Fibroblast of skin of left quadriceps (primary cell): ENCODE data around the gene ATP2A3.

ENCODE experiments used
- DNase-seq, 2 experiments: peaks; one replicate each; pipeline ENCODE4 v3.0.0-alpha.2; 2013; ENCODE audit warnings: low read depth in 2 of 2

ATP2A3 gene

DNA sequence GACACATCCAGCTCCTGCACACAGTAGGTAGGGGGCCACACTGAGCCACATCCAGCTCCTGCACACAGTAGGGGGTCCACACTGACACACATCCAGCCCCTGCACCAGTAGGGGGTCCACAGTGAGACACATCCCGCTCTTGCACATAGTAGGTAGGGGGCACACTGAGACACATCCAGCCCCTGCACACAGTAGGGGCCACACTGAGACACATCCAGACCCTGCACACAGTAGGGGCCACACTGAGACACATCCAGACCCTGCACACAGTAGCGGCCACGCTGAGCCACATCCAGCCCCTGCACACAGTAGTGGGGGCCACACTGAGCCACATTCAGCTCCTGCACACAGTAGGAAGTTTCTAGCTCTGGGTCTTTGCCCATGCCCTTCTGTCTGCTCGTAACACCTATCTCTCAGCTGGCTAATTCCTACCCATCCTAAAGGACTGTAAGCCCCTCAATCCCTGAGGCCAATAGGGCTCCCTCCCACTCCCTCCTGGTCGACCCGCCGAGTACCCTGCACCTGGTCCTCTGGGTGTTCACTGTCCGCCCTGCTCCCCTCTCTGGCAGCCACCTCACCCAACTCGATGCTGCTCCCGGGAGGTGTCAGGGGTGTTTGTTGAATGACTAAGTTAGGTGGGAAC, 9.4 kb upstream of the ATP2A3 start:
- DNase-seq: no peak

DNA sequence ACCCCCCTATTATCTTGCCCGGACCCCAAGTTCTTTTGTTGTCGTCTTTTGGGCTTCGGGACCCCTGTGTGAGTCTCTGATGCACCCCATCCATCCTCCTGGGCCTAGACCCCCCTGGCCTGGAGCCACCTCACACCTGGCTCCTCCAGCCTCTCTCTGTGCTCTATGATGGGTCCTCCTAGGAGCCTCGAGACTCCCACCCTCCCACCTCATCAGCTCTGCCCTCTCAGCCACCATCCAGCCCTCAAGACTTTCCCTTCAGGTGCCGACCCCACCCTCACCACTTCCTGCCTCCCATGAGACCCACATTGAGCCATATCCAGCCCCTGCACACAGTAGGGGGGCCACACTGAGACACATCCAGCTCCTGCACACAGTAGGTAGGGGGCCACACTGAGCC, 8.7 kb upstream of the ATP2A3 start:
- DNase-seq: no peak

DNA sequence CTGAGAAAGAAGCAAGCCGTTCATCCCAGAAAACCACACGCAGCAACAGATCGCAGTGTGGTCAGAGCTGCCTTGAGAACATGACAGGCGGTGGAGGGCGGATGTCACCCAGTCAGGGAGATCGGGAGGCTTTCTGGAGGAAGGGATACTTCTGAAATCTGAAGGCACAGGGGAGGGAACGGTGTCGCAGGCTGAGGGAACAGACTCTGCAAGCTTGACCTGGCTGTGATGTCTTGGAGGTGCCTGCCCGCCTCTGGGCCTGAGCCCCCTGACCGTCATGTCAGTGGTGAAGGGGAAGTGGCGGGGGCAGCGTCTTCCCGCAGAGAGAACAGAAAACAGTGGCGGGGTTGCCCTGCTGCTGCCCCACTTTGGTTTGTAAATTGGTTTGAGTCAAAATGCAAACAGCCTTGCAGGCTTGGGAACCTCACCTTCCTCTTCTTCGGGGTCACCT, 8.1 kb upstream of the ATP2A3 start:
- no peak for DNase-seq

DNA sequence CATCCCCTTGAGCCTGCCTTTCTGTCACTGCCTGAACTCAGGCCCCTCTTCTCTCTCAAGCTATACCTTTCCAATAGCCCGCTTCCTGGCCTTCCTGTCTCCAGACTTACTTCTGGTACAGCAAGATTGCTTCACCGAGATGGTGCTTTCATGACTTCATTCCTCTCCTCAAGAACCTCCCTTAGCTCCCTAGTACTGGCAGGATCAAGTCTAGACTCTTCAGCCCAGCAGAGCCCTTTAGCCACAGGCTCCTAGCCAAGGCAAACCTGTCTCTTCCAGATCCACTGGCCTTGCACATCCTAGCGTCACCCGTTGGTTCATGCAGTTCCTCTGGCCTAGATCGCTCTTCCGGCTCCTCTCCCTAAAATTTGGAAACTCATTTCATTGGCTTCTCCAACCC, 6.4 kb upstream of the ATP2A3 start:
- no peak for DNase-seq

DNA sequence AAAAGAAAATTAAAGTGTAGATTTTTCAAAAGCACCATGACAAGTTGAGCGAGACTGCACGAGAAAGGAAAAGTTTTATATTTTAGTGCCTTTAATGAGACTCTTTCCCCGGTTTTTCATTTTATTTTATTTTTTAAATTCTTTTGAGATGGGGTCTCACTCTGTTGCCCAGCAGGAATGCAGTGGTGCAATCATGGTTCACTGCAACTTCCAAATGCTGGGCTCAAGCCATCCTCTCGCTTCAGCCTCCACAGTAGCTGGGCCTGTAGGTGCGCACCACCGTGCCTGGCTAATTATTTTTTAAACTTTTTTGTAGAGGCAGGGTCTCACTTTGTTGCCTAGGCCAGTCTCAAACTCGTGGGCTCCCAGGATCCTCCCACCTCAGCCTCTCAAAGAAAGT, 5.7 kb upstream of the ATP2A3 start:
- no peak for DNase-seq

DNA sequence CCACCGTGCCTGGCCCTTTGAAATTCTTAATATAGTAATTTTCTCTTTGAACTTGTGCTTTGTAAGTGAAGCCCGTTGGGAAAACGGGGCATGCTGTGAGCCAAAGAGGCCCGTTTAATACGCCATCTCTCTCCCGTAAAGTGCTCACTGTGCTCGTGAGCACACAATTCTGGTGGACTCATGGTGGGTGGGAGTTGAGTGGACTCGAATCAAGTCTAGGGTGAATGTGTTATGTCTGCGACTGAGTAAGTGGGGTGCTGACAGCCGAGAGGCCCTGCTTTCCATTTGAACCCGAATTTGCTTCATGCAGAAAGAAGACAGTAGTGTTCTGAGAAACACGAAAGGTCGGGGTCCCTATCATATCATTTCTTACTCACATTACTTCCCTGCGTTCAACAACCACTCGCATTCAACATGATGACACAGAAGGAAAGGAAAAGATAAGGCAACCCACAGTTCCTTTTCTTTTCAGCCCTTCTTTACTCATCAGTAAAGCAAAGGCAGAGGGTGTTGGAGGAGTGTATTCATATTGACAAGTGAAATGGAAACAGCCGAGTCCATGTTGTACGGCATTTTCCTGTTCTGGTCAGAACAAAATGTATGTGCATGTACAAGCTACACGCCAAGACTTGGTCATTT, 4.8 kb upstream of the ATP2A3 start:
- DNase-seq: no peak

DNA sequence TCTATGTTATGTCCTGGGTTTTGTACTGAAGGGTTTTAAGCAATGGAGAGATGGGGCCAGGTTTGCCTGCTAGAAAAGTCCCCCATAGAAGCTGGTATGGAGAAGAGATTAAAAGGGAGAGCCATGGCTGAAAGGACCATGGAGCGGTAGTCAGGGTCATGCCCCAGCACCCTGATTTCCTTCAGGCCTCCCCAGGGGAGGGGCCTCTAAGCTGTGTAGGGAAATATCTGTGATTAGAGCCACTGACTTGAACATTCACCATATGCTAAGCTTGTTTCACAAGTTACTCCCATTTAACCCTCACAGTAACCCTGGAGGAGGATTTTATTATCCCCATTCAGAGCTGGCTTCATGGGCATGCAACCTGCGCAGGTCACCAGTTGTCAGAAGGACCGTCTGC, 3.8 kb upstream of the ATP2A3 start:
- no peak for DNase-seq

DNA sequence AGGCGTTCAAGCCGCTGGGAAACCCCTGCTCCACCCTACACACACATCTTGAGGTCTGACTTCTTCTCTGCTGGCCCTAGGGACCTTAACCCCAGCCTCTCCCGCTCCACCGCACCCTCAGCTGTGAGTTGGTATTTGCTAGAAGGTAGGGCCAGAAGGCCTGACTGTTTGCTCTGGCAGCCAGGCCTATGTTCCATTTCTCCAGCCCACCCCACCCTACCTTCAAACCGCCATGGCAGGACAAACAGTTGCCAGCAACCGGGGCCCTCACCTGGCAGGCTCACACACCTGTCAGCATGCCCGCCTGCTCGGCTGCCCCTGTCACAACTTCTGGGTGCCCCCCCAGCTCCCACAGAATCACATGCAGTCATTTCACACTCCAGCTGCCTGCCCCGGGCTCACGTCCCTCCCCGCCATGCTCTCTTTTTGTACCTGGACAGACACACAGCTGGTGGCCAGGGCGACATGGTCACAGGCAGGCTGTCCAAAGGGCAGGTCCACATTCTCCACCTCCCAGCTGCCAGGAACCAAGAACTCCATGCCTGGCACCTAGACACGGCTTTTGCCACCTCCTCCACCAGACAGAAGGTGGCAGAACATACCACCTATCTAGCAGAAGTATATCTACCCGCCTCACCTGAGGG, 2.6 kb upstream of the ATP2A3 start:
- DNase-seq: no peak

DNA sequence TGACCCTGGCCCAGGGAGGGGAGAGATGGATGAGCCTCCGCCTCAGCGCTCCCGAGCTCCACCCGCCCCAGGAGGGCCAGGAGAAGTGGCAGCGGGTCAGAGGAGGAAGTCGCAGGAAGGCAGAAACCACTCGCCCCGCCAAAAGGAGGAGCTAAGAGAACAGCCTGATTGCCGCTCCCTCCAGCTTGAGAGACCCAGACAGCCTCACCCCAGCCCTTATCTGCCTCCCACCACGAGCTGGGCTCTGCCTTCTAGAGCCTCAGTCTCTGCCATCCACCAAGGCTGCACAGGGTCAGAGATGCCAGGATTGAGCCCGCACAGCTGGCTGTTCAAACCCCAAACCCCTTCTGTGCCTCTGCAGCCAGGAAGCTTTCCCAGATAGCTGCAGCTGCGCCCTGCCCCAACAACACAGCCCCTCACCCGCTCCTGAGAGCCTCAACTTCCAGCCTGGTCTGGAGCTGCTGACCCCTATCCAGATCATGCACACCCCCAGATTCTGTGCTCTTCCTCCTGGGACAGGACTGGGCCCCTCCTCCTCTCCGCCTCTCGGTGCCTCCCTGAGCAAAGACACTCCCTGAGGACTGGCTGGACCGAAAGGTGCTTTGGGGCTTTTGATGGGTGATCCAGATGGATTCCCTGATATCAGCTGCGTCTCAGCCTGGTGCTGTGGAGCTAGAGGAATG, 1.0 kb upstream of the ATP2A3 start:
- DNase-seq: no peak

DNA sequence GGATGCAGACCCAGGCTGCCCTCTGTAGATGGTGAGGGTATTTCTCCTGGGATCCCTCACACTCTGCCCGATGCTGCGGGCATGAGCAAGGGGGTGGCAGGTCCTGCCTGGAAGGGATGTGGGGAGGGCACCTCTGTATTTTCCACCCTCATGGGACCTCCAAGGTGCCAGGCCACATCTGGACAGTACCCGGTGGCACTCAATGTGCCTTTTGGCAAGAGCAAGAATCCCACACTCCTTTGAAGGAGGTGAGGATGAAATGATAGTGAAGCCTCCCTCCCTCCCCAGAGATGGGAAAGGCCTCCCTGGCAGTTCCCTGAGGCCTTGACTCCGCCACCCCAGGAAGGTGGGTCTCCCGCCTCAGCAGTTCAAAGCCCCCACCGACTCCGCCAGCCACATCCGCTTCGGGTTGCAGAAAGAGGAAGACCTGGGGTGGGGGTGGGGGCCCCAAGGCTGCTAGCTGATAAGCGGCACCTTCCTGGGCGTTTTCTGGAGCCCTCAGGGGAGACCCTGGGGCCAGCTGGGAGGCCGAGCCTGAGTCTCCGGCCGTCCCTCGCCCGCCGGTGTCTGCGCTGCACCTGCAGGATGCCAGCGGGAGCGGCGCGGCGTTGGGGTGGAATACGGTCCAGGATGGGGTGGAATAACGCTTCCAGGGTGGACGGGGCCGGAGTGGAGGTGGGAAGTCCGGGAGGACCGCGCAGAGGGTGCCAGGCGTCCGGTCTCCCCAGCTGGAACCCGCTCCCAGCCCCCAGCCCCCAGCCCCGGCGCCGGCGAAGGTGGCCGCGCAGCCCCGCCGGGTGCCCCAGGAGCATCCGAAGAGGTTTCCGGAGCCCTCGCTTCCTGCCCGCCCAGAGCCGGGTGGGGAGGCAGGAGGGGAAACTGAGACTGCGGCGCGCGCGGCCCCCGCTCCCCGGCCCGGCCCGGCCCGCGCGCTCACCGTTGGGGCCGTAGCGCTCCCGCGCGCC, 718 bp downstream of the ATP2A3 start:
- no peak for DNase-seq

DNA sequence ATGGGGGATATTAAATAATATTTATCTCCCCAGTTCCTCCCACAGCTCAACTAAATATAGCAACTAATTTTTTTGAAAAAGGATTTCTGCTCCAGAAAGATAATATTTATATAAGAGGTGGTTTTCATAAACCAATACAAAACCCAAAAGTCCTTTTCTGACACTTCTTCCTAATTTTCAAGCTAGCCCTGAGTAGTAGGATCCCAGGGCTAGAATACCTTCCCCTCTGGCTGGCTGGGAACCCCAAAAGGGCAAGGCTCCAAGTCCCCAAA, 1.3 kb downstream of the ATP2A3 start:
- no peak for DNase-seq

DNA sequence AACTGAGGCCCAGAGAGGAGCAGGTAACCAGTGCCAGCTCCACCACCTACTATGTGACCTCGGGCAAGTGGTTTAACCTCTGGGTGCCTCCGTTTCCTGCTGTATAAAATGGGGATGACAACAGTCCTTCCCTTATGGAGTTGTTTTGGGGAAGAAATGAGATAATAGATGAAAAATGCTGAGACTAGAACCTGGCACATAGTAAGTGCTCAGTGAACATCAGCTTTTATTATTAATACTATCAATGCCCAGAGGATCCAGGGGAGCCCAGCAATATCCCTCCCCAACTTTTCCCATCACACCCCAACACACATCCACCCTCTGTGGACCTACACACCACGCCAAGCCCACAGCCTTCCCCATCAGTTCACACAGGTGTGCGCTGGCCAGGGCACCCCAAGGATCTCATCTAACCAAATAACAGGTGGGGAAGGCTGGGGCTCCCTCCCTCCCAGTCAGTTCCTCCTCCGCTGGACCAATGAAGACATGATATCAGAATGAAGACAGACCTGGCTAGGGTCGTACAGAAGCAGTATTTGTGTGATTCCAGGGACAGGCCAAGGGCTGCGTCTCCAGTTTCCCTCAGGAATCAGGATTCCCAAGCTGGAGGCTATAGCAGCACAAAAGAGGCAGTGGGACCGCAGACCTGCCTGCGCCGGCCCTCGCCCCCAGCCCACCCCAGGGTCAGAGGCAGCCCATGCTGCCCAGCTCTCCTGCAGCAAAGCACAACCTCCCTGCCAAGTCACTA, 1.8 kb downstream of the ATP2A3 start:
- DNase-seq: no peak

DNA sequence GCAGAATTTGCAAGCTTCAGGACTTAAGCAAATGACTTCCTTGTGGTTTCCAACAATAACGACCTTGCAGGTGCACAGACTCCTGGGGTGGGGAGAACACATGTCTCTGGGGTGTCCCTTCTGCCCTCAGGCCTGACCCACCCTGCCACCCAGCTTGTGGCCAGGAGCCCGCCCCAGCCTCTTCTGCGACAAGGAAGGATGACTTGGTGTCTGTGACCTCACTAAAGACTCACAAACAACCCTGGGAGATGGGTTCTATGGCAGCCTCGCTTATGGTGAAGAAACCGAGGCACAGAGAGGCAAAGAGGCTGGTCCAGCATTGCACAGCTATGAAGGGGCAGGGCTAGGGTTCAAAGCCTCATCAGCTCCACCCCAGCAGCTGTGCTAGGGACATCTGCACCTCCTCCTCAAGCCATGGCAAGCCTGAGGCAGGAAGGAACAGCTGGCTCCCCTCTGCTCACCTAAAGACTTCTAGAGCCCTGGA, 2.6 kb downstream of the ATP2A3 start:
- DNase-seq: no peak

DNA sequence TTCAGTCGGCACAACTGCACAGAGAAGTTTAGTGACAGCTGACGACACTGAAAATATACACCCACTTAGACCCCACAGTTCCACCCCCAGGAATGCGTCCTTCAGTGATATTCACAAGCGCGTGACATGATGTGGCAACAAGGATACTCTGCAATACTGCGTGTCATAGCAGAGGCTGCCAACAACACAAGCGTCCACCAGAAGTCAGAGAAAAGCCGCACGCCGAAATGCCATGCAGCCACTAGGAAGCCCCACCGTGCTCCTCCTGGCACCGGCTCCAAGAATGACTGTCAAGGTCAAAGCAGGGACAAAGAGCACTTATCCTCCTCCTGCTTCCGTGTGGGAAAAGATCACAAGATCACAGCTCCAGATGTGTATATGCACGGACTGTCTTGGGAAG, 3.5 kb downstream of the ATP2A3 start:
- DNase-seq: no peak

DNA sequence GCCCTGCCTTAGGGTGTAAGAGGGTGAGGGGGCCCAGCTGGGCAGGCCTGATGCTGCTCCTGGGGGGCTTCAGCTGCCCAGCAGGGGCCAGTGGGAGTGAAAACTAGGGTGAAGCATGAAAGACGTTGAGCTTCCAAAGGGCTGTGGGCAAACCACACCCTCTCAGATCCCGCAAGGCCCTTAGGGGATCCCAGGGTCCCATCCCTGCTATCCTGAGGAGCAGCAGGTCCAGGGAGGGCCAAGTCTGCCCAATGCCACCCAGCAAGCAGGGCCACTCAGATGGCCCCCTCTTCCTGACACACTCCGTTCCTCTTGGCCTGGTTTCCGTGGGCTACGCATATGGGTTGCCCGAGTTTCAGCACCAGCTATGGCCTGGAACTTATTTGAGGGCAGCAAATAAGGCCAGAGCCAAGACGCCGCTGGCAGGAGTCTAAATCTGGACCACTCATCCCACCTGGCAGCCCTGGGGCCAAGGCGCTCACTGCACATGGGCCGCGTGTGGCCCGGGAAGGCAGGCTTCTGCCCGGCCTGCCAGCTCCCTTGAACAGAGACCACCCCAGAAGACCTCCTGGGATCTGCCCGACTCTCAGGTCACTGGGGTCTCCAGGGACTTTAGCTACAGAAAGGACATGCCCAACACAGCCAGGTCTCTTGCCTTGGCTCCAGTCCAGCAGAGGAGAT, 4.2 kb downstream of the ATP2A3 start:
- no peak for DNase-seq

DNA sequence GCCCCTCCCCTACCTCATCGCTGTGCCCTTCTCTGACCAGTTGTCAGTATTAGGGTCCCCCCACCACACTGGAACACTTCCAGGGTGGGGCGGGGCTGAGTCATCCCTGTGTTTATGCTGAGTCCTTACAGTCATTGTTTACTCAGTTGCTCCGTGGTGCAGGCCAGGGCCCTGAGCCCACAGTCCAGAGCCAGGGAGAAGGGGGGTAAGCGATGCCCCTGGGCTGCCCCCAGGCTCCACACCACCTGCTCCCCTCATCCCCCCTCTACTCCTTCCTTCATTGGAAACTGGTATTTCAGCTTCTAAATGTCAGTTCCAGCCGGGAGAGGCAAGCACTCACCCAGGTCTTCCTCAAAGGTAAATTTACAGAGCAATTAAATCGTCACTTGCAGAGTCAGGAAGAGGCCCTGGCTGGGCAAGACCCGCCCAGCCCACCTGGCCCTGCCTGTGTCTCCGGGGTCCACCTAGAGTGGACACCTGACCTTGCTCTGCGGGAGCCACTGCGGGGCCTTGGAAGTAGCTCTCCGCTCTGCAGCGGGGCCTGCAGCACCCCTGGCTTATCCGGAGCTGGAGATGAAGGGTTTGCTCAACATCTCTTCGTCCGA, 4.8 kb downstream of the ATP2A3 start:
- no peak for DNase-seq

DNA sequence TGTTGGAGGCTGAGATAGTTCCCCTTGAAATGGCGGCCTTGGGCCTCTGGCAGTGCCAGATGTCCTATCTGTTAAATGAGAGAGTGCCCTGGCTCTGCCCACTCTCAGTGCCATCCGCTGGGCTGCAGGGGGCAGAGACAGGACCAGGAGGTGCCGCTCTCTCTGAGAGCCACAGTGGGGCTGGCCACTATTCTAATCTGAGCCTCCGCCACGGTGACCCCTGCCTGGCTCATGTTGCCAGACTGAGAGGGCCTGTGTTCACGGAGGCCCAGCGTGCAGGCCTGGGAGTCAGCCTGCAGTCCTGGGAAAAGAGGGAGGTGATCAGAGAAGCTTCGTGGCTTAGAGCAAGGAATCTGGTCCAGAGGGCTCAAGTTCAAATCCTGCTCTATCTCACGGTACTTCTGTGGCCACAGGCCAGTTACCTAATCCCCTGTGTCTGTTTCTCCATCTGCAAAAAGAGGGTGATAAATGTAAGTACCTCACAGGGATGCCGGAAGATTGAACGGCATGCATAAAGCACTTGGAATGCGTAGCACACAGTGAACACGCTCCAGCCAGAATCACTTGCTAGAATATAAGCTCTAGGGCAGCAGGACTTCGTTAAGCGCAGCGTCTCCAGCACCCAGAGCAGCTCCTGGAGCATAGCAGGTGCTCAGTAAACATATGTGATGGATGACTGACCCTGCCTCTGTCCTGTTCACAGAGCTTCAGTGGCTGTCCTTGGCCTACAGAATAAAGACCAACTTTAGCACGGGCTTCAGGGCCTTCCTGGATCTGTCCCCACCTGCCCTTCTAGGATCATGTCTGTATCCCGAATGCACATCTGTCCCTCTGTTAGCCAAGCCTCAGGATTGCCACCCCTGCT, 6.3 kb downstream of the ATP2A3 start:
- DNase-seq: no peak

DNA sequence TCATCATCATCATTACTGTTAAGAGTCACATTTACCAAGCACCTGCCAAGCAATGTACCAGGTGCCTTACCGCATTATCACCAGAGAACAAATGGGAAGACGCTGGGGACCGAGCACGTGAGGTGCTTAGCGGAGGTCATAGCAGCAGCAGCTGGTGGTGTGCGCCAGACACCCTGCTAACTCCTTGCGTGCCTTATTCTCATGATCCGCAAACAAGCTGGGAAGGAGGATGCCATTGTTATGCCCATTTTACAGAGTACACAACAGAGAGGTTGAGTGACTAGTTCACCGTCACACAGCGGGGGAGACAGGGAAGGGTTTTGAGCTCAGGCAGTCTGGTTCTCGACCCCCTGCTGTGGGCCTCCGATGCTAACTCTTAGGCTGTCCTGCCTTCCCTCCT, 7.3 kb downstream of the ATP2A3 start:
- no peak for DNase-seq

DNA sequence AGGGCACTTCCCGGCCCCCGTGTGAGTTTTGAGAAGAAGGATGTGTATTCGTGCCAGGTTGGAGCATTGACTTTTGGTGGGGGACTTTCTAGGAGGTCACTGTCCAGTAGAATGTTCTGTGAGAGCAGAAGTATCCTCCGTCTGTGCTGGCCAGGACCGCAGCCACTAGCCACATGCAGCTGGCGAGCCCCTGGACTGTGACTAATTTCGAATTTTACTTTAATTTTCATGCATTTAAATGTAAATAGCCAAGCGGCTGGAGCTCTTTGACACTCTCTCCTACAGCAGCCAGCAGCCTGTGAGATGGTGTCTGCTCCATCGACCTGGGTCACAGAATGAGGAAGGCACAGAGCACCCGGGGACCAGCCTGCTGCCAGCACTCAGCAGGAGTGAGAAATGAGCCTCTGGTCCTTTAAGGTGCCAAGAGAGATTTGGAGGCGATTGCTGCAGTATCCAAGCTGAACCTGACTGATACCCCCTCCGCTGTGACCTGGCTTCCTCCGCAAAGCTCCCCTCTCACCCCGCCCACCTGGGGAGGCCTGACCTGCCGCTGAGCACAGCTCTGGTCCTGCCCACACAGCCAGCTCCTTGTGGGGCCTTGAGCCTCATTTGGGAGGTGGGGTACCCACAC, 7.8 kb downstream of the ATP2A3 start:
- DNase-seq: no peak
